Measurements from ENCODE around the gene PRRG1.
"Not testable (repeated sequence)": the region's sequence is repeated elsewhere in the genome, so short reads cannot be mapped to it uniquely, and the experiment has no call there.

PRRG1 gene

DNA sequence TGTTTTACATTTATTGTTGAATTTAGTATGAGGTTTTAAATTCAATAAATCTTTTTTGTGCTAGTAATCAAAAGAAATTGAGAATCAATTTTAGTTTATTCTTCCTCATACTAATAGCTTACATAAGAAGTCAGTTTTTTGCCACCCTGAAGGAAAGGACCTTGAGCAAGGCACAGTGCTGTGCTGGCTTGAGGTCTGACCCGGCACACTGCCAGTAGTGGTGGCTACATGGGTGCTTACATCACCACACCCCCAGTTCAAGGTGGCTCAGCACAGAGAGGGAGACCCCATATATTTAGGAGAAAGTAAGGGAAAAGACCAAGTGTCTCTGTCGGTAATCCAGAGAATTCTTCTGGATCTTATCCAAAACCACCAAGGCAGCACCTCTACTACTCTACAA lies 136.3 kb downstream of the PRRG1 start:
- Histone ChIP-seq H3K27ac (ENCODE audit: low read depth, low read length) (no peak overlapping the region), H3K36me3 (ENCODE audit: control insufficient read depth, insufficient read depth, low read length) (no peaks in the 10 kb centered on the region), H3K4me1 (ENCODE audit: control insufficient read depth, insufficient read depth, low read length) (no peaks in the 10 kb centered on the region), H3K4me3 (ENCODE audit: low read length) (no peak overlapping the region), H3K27me3 (ENCODE audit: control insufficient read depth, insufficient read depth, low read length) (no peaks in the 10 kb centered on the region), H3K9ac (ENCODE audit: low read length) (no peak overlapping the region)

DNA sequence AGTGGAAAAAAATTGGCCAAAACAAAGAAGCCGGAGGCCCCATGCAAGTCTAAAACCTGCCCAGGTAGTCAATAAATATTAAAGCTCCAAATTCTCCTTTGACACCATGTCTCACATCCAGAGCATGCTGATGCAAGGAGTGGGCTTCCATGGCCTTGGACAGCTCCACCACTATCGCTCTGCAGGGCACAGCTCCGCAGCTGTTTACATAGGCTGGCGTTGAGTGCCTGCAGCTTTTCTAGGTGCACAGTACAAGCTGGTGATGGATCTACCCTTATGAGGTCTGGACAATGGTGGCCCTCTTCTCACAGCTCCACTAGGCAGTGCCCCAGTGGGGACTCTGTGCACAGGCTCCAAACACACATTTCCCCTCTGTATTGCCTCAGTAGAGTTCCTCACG lies 138.1 kb downstream of the PRRG1 start:
- H3K9ac ChIP-seq (ENCODE audit: low read length), result no peak overlapping the region
- H3K4me3 ChIP-seq (ENCODE audit: low read length), result no peak overlapping the region
- no peaks in the 10 kb centered on the region for H3K27me3 ChIP-seq (ENCODE audit: control insufficient read depth, insufficient read depth, low read length)

GRCh38 chrX:37488323-37488722 lies 139.2 kb downstream of the PRRG1 start:
- Histone ChIP-seq H3K27me3 (ENCODE audit: control insufficient read depth, insufficient read depth, low read length) (no peaks in the 10 kb centered on the region), H3K36me3 (ENCODE audit: control insufficient read depth, insufficient read depth, low read length) (no peaks in the 10 kb centered on the region), H3K4me1 (ENCODE audit: control insufficient read depth, insufficient read depth, low read length) (no peaks in the 10 kb centered on the region), H3K27ac (ENCODE audit: low read depth, low read length) (no peak overlapping the region), H3K4me3 (ENCODE audit: low read length) (no peak overlapping the region), H3K9ac (ENCODE audit: low read length) (no peak overlapping the region)

More for the DNA sequence above, 138.1 kb downstream of the PRRG1 start:
- H3K4me1 ChIP-seq (ENCODE audit: control insufficient read depth, insufficient read depth, low read length), result no peaks in the 10 kb centered on the region
- H3K36me3 ChIP-seq (ENCODE audit: control insufficient read depth, insufficient read depth, low read length), result no peaks in the 10 kb centered on the region
- H3K27ac ChIP-seq (ENCODE audit: low read depth, low read length), result no peak overlapping the region

DNA sequence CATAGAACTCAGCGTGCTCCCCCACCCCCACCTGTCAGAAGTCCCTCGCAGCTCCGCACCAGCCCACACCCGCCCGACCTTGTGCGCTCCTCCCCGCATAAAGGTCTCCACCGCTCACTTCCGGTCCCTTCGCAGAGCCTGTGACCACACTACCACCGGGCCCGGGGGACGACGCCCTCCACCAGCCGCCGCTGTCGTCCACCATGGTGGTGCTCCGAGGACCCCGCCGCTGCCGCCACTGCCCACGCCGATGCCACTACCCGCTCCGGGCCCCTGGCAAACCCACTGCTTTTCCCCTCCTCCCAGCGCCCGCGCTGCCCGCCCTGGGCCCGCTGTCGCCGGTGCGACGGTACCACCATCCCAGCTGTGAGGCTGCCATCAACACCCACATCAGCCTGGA lies 142.5 kb downstream of the PRRG1 start:
- no peak overlapping the region for H3K9ac ChIP-seq (ENCODE audit: low read length)
- no peaks in the 10 kb centered on the region for H3K27me3 ChIP-seq (ENCODE audit: control insufficient read depth, insufficient read depth, low read length)
- H3K36me3 ChIP-seq (ENCODE audit: control insufficient read depth, insufficient read depth, low read length), result no peaks in the 10 kb centered on the region
- no peaks in the 10 kb centered on the region for H3K4me1 ChIP-seq (ENCODE audit: control insufficient read depth, insufficient read depth, low read length)
- no peak overlapping the region for H3K27ac ChIP-seq (ENCODE audit: low read depth, low read length)
- H3K4me3 ChIP-seq (ENCODE audit: low read length), result no peak overlapping the region

- H3K27ac ChIP-seq (ENCODE audit: low read depth, low read length); H3K4me3 ChIP-seq (ENCODE audit: low read length); H3K9ac ChIP-seq (ENCODE audit: low read length); H3K4me1 ChIP-seq (ENCODE audit: control insufficient read depth, insufficient read depth, low read length); H3K27me3 ChIP-seq (ENCODE audit: control insufficient read depth, insufficient read depth, low read length); H3K36me3 ChIP-seq (ENCODE audit: control insufficient read depth, insufficient read depth, low read length): not testable (repeated sequence)
These were observed 146.6 kb downstream of the PRRG1 start for GRCh38 chrX:37495760-37496159.

DNA sequence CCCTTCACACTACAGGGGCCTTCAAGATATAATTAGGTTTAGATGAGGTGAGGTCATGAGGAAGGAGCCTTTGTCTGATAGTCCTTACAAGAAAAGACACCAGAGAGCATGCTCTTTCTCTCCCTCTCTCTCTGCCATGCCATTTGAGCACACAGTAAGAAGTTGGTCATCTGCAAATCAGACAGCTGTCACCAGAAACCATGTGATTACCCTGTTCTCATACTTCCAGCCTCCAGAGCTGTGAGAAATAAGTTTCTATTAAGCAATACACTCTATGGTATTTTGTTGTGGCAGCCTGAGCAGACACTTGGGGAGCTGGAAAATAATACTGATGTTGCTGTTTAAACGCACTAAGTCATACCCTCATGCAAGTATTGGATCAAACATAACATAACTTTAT lies 148.0 kb downstream of the PRRG1 start:
- H3K36me3 ChIP-seq (ENCODE audit: control insufficient read depth, insufficient read depth, low read length); H3K27me3 ChIP-seq (ENCODE audit: control insufficient read depth, insufficient read depth, low read length); H3K4me3 ChIP-seq (ENCODE audit: low read length); H3K27ac ChIP-seq (ENCODE audit: low read depth, low read length); H3K4me1 ChIP-seq (ENCODE audit: control insufficient read depth, insufficient read depth, low read length); H3K9ac ChIP-seq (ENCODE audit: low read length): not testable (repeated sequence)

DNA sequence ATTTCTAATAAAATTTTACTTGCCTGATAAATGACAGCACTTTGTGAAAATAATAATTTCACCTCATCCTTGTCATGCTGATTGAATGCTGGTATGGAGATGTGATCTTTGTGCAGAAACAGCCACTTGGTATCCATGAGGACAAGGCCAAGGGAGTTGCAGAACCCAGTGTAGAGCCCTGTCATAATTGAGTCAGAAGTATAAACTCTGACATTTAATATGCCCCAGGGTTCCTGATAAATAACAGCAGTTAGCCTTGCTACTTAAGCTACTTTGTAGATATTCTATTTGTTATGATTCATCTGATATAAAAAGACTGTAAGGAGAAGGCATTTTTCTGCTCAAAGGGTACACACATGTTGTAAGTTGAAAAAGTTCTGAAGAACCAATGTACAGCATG lies 149.2 kb downstream of the PRRG1 start:
- not testable (repeated sequence) for H3K4me3 ChIP-seq (ENCODE audit: low read length)

DNA sequence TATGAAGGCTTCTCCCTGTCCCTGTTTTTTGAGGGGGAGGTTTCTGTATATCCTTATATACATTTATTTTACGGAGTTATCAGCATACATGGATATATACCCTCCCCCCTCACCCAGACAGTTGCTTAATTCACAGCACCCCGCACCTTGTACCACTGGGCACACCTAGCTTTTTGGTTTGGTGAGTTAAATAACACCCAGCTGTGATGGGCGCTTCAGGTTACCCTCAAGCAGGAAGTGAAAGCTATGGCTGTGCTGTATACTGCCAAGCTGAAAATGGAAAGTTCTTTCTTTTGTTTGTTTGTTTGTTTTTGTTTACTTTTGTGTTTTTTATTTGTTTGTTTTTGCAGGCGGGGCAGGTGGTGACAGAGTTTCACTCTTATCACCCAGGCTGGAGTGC lies 150.5 kb downstream of the PRRG1 start:
- H3K27ac ChIP-seq (ENCODE audit: low read depth, low read length); H3K4me3 ChIP-seq (ENCODE audit: low read length); H3K36me3 ChIP-seq (ENCODE audit: control insufficient read depth, insufficient read depth, low read length); H3K4me1 ChIP-seq (ENCODE audit: control insufficient read depth, insufficient read depth, low read length); H3K9ac ChIP-seq (ENCODE audit: low read length); H3K27me3 ChIP-seq (ENCODE audit: control insufficient read depth, insufficient read depth, low read length): not testable (repeated sequence)

More for the DNA sequence above, 149.2 kb downstream of the PRRG1 start:
- not testable (repeated sequence) for H3K36me3 ChIP-seq (ENCODE audit: control insufficient read depth, insufficient read depth, low read length); H3K27ac ChIP-seq (ENCODE audit: low read depth, low read length); H3K4me1 ChIP-seq (ENCODE audit: control insufficient read depth, insufficient read depth, low read length); H3K9ac ChIP-seq (ENCODE audit: low read length); H3K27me3 ChIP-seq (ENCODE audit: control insufficient read depth, insufficient read depth, low read length)

- no peaks in the 10 kb centered on the region for H3K27me3 ChIP-seq (ENCODE audit: control insufficient read depth, insufficient read depth, low read length)
- H3K36me3 ChIP-seq (ENCODE audit: control insufficient read depth, insufficient read depth, low read length), result no peaks in the 10 kb centered on the region
- no peak overlapping the region for H3K4me3 ChIP-seq (ENCODE audit: low read length)
- H3K27ac ChIP-seq (ENCODE audit: low read depth, low read length), result no peak overlapping the region
- no peaks in the 10 kb centered on the region for H3K4me1 ChIP-seq (ENCODE audit: control insufficient read depth, insufficient read depth, low read length)
- H3K9ac ChIP-seq (ENCODE audit: low read length), result no peak overlapping the region
These were observed 155.8 kb downstream of the PRRG1 start for GRCh38 chrX:37504991-37505390.

Measured in rectal smooth muscle tissue (tissue), 1 donor.